ENCODE results near the gene CAPN15. TPM values are rescaled to one million over a fixed set of nuclear protein-coding genes. Genes with fewer than 3 reads are reported as not detected.
A peak's percentile ranks its signal among the peaks of the same experiment; 100 is the strongest.

The CAPN15 gene
- total and polyA plus RNA-seq, 9 of the 15 experiments (the other 6 are each of a cell fraction or from before 2014, with no cell fraction given): 0.62 to 111 (median 14.2) TPM

DNA sequence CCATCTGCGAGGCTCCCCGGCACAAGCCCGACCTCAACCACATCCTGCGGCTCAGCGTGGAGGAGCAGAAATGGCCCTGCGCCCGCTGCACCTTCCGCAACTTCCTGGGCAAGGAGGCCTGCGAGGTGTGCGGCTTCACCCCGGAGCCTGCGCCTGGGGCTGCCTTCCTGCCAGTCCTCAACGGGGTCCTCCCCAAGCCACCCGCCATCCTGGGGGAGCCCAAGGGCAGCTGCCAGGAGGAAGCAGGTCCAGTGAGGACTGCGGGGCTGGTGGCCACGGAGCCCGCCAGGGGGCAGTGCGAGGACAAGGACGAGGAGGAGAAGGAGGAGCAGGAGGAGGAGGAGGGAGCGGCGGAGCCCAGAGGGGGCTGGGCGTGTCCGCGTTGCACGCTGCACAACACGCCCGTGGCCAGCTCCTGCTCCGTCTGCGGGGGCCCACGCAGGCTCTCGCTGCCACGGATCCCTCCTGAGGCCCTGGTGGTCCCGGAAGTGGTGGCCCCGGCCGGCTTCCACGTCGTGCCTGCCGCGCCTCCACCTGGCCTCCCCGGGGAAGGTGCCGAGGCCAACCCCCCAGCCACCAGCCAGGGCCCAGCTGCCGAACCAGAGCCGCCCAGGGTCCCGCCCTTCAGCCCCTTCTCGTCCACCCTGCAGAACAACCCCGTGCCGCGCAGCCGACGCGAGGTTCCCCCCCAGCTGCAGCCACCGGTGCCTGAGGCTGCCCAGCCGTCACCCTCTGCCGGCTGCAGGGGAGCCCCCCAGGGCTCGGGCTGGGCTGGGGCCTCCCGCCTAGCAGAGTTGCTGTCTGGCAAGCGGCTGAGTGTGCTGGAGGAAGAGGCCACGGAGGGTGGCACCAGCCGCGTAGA lies 19.6 kb downstream of the CAPN15 start (continued):
- TF ChIP-seq NFE2L1 (tag; IDR thresholded peaks at IDR 0.05; ENCODE audit: borderline replicate concordance, low read depth): no peak
- TF ChIP-seq KAT2B (IDR thresholded peaks at IDR 0.05; ENCODE audit: low read depth, low read length): no peak
- TF ChIP-seq, protein P1, sequence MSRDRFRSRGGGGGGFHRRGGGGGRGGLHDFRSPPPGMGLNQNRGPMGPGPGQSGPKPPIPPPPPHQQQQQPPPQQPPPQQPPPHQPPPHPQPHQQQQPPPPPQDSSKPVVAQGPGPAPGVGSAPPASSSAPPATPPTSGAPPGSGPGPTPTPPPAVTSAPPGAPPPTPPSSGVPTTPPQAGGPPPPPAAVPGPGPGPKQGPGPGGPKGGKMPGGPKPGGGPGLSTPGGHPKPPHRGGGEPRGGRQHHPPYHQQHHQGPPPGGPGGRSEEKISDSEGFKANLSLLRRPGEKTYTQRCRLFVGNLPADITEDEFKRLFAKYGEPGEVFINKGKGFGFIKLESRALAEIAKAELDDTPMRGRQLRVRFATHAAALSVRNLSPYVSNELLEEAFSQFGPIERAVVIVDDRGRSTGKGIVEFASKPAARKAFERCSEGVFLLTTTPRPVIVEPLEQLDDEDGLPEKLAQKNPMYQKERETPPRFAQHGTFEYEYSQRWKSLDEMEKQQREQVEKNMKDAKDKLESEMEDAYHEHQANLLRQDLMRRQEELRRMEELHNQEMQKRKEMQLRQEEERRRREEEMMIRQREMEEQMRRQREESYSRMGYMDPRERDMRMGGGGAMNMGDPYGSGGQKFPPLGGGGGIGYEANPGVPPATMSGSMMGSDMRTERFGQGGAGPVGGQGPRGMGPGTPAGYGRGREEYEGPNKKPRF (IDR thresholded peaks at IDR 0.05; ENCODE audit: low read depth, low read length): no peak
- TF ChIP-seq FOXM1 (IDR thresholded peaks at IDR 0.05; ENCODE audit: low read depth): no peak
- TF ChIP-seq FOXM1 (CRISPR knock-in tag; IDR thresholded peaks at IDR 0.05; ENCODE audit: low read depth): no peak
- no peak for TF ChIP-seq CBFA2T3 (IDR thresholded peaks at IDR 0.05)
- TF ChIP-seq POLR2G (IDR thresholded peaks at IDR 0.05; ENCODE audit: low read depth, low read length): no peak; the same call in 1 of the 2 replicates
- TF ChIP-seq ZNF133 (CRISPR knock-in tag; IDR thresholded peaks at IDR 0.05): no peak
- TF ChIP-seq ELF4 (CRISPR knock-in tag; IDR thresholded peaks at IDR 0.05): no peak
- no peak for TF ChIP-seq MYC (IDR thresholded peaks at IDR 0.05; ENCODE audit: low read depth, low read length)
- TF ChIP-seq MYC (CRISPR knock-in tag; IDR thresholded peaks at IDR 0.05; ENCODE audit: borderline replicate concordance, low read depth): no peak
- TF ChIP-seq CCNT2 (IDR thresholded peaks at IDR 0.05; ENCODE audit: borderline replicate concordance, extremely low read depth, insufficient read length, low read depth, low read length): peak; percentile 30
- TF ChIP-seq NR2C2 (CRISPR knock-in tag; IDR thresholded peaks at IDR 0.05): no peak
- TF ChIP-seq NR2C2 (tag; IDR thresholded peaks at IDR 0.05): no peak
- TF ChIP-seq, protein P2, sequence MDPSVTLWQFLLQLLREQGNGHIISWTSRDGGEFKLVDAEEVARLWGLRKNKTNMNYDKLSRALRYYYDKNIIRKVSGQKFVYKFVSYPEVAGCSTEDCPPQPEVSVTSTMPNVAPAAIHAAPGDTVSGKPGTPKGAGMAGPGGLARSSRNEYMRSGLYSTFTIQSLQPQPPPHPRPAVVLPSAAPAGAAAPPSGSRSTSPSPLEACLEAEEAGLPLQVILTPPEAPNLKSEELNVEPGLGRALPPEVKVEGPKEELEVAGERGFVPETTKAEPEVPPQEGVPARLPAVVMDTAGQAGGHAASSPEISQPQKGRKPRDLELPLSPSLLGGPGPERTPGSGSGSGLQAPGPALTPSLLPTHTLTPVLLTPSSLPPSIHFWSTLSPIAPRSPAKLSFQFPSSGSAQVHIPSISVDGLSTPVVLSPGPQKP (CRISPR knock-in tag; IDR thresholded peaks at IDR 0.05): no peak
- TF ChIP-seq NUFIP1 (IDR thresholded peaks at IDR 0.05; ENCODE audit: partially characterized antibody): no peak
- TF ChIP-seq, protein P3, sequence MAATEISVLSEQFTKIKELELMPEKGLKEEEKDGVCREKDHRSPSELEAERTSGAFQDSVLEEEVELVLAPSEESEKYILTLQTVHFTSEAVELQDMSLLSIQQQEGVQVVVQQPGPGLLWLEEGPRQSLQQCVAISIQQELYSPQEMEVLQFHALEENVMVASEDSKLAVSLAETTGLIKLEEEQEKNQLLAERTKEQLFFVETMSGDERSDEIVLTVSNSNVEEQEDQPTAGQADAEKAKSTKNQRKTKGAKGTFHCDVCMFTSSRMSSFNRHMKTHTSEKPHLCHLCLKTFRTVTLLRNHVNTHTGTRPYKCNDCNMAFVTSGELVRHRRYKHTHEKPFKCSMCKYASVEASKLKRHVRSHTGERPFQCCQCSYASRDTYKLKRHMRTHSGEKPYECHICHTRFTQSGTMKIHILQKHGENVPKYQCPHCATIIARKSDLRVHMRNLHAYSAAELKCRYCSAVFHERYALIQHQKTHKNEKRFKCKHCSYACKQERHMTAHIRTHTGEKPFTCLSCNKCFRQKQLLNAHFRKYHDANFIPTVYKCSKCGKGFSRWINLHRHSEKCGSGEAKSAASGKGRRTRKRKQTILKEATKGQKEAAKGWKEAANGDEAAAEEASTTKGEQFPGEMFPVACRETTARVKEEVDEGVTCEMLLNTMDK (IDR thresholded peaks at IDR 0.05; ENCODE audit: borderline replicate concordance, insufficient read depth, low read depth, low read length, poor library complexity, severe bottlenecking): peak; percentile 27
- TF ChIP-seq RBM15 (IDR thresholded peaks at IDR 0.05; ENCODE audit: insufficient read depth, low read length): no peak
- TF ChIP-seq HMGN3 (IDR thresholded peaks at IDR 0.05; ENCODE audit: borderline replicate concordance, extremely low read depth, insufficient read length, low read depth, low read length): no peak
- TF ChIP-seq, protein P4, sequence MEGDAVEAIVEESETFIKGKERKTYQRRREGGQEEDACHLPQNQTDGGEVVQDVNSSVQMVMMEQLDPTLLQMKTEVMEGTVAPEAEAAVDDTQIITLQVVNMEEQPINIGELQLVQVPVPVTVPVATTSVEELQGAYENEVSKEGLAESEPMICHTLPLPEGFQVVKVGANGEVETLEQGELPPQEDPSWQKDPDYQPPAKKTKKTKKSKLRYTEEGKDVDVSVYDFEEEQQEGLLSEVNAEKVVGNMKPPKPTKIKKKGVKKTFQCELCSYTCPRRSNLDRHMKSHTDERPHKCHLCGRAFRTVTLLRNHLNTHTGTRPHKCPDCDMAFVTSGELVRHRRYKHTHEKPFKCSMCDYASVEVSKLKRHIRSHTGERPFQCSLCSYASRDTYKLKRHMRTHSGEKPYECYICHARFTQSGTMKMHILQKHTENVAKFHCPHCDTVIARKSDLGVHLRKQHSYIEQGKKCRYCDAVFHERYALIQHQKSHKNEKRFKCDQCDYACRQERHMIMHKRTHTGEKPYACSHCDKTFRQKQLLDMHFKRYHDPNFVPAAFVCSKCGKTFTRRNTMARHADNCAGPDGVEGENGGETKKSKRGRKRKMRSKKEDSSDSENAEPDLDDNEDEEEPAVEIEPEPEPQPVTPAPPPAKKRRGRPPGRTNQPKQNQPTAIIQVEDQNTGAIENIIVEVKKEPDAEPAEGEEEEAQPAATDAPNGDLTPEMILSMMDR (IDR thresholded peaks at IDR 0.05 in 2 of 3, conservative IDR thresholded peaks at IDR 0.05 in 1 of 3; ENCODE audit: insufficient read depth in 2 of 3, low read depth in 1 of 3, low read length in 3 of 3): peak; percentile 57 to 65 (median 62)

All from K562 (cell line).